GM15510 (cell line): ENCODE results near the gene PFKL.
A peak's percentile ranks its signal among the peaks of the same experiment; 100 is the strongest.

ENCODE experiments used
- POLR2A ChIP-seq: IDR thresholded peaks from 3 replicates; pipeline ENCODE4 v1.6.1; 2011; ENCODE audit warnings: borderline replicate concordance; ENCODE audit not compliant: insufficient read length; ENCODE audit errors: extremely low read depth

PFKL gene

GRCh38 chr21:44326716-44327602, 27.1 kb downstream of the PFKL start:
- no peak for TF ChIP-seq POLR2A

GRCh38 chr21:44327603-44327974, 27.7 kb downstream of the PFKL start:
- no peak for TF ChIP-seq POLR2A

GRCh38 chr21:44328242-44328895, 28.5 kb downstream of the PFKL start:
- TF ChIP-seq POLR2A: no peak

GRCh38 chr21:44329086-44329889, 29.4 kb downstream of the PFKL start:
- peak; percentile 21 for TF ChIP-seq POLR2A

- TF ChIP-seq POLR2A: peak; percentile 6
These were observed 30.3 kb downstream of the PFKL start for GRCh38 chr21:44329971-44330681.

- no peak for TF ChIP-seq POLR2A
These were observed 30.8 kb downstream of the PFKL start for GRCh38 chr21:44330698-44331097.

GRCh38 chr21:44331209-44331608, 31.4 kb downstream of the PFKL start:
- TF ChIP-seq POLR2A: no peak

- TF ChIP-seq POLR2A: no peak
These were observed 31.9 kb downstream of the PFKL start for GRCh38 chr21:44331650-44332307.

- TF ChIP-seq POLR2A: no peak
These were observed 32.5 kb downstream of the PFKL start for GRCh38 chr21:44332383-44332782.

- TF ChIP-seq POLR2A: no peak
These were observed 33.1 kb downstream of the PFKL start for GRCh38 chr21:44332965-44333364.

- no peak for TF ChIP-seq POLR2A
These were observed 33.9 kb downstream of the PFKL start for GRCh38 chr21:44333509-44334328.

GRCh38 chr21:44334329-44335030, 34.6 kb downstream of the PFKL start:
- no peak for TF ChIP-seq POLR2A

- no peak for TF ChIP-seq POLR2A
These were observed 35.6 kb downstream of the PFKL start for GRCh38 chr21:44335266-44336059.

GRCh38 chr21:44337449-44337848, 37.6 kb downstream of the PFKL start:
- TF ChIP-seq POLR2A: no peak
